ENCODE data around the gene ZNF2. TPM values are rescaled to one million over a fixed set of nuclear protein-coding genes. Genes with fewer than 3 reads are reported as not detected.

Gene ZNF2
- total RNA-seq, result 7.9 TPM

DNA sequence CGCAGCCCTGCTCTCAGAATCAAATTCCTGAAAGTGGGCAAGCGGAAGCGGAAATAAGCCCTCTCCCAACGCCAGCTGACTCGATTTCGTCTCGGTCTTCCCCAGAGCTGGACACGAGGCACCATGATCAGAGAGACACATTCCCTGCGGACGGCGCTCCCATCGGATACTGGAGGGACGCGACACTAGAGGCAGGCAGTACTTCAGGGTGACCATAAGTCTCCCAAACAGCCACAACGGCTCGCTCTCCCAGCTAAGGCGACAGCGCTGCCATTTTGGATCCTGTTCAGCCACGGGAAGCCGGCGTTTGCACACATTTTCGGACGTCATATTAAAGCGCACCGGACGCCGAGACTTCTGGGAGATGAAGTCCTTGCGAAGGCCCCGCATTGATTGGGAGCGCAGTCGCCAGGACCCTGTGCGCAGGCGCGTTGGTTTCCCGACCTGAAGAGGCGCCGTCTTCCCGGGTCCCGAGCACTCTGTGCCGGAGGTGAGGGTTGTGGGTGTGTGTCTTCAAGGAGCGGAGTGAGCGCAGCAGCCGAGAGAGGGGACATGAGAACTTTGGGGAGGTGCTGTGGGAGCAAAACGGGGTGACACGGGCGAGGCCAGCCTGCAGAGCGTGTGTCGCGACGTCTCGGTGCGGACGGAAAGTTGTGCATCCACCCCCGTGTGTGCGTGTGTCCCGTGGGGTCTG is at the start of gene ZNF2:
Gene ZNF2, plus strand, starts transcription at position 439 of the 694 bp plus-strand sequence. CDS start 10,418 bp downstream, outside the sequence.
- DNase-seq, result peak; percentile 100

DNA sequence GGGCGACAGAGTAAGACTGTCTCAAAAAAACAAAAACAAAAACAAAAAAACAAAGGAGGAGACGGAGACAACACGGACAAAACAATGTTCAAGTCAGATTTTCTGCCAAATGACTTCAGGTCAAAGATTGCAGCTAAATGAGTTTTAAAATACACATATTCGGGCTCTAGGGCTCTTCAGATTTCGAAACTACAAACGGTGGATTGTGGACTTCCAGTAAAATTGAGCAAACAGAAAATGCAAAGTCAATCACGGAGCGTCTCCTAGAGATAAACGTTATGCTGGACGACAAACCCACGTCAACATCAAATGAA is 44.6 kb upstream of the ZNF2 start:
- DNase-seq, result no peak

DNA sequence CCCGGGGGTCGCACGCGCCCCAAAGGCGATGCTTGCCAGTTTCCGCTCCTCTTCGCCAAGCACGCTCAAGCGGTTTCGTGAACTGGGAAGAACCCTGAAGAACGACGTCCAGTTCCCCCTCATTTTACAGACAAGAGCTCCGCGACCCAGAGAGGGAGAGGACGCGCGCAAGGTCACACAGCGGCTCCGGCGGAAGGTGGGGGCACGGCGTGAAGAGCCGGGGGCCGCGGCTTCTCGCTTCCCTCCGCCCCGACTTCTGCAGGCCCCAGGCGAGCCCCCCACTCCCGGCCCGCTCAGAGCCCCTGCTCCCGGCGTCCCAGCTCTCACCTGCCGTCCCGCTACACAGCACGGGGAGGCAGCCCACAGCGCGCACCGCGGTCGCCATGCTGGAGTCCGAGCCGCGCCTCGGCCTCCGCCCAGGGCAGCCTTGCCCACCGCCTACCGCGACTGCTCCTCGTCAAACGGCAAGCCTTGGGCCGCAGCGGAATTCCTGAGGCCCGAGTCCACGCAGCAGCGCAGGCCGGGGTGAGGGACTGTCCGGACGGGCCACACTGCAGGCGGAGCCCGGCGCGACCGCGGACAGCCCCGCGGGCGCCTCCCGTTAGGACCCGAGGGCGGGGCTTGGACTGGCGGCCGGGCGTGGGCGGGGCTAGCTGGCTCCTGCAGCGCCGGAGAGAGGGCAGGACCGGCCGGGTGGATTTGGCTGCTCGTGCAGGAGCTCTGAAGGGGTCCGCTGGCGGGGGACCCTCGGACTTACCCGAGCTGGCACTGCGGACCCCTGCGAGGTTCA is 44.0 kb upstream of the ZNF2 start, which contains the start of gene MRPS5:
Gene MRPS5, minus strand, starts transcription at position 402 of the 790 bp plus-strand sequence. Its CDS starts 17 bp downstream, at position 385.
- DNase-seq, result peak; percentile 89

DNA sequence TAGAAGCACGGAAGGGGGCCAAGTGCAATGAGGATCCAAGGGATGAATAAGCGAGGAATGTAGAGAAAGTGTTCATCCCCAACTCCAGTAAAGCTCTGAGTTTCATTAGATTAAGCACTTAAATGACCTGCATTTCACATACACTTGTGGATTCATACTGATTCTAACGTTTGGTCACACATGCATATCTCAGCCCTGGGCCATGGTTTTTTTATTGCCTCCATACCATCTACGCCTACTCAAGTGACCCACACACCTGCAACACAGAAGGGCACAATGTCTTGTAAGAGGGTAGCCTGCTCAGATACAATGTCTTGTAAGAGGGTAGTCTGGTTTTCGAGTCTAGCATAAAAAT is 43.4 kb upstream of the ZNF2 start:
- DNase-seq, result no peak

DNA sequence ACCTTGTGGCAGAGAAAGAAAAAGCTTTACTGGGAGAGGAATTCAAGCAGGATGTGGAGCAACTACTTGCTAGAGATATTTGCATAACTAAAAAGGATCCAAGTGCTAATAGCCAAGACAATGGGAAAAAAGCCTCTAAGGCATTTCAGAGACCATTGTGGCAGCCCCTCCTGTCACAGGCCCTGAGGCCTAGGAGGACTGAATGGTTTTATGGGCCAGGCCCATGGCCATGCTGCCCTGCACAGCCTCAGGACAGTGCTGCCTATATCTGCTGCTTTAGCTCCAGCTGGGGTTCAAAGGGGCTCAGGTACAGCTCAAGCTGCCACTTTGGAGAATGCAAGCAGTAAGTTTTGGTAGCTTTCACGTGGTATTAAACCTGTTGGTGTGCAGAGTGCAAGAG is 26.9 kb upstream of the ZNF2 start:
- DNase-seq, result no peak

DNA sequence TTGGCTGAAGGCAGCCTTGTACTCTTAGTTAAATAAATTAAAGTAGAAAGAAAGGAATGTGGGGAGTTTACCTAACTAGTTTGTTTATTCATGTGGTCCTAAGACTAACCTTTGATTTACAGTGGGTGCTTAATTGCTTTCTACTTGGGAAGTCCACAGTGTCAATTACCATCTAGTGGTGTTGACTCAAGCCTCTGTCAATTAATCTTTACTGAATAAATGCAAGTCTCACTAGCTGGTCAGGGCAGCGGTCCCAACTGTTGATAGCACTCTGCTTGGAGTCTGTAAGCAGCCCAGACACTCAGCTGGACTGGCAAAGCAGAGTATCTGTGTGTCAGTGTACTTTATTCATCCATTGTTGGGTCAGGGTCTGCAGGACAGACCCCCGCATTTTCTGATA is 21.8 kb upstream of the ZNF2 start:
- DNase-seq, result no peak

DNA sequence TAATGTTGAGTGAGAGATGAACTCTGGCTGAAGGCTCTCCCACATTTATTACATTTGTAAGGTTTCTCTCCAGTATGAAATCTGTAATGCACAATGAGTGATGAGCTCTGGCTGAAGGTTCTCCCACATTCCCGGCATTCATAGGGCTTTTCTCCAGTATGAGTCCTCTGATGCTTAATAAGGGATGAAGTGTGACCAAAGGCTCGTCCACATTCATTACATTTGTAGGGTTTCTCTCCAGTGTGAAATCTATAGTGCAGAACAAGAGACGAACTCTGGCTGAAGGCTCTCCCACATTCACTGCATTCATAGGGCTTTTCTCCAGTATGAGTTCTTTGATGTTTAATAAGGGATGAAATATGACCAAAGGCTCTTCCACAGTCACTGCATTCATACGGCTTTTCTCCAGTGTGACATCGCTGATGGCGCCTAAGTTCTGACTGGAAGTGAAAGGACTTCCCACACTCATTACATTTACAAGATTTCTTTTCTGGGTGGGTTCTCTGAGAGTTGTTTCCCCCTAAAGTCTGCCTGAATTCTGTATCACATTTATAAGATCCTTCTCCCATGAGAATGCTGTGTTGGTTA is 16.1 kb upstream of the ZNF2 start:
- DNase-seq, result no peak

DNA sequence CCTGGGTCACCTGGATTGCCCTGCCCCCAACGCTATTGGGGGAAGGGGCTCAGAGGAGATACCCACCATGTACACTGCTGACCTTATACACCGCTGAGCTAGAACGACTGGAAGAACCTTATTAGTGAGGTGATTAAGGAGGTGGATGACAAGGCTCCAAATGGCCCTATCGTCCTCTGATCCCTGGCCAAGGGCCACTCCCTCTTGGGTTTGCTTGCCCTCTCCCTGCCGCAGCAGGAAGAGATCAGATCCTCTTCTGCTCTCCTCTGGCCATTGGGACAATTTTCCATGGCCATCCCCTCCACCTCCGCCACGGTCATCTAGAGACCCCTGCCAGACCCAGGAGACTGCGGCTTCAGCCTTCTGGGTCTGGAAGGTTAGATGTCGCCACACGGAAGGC is 7.2 kb upstream of the ZNF2 start:
- no peak for DNase-seq

DNA sequence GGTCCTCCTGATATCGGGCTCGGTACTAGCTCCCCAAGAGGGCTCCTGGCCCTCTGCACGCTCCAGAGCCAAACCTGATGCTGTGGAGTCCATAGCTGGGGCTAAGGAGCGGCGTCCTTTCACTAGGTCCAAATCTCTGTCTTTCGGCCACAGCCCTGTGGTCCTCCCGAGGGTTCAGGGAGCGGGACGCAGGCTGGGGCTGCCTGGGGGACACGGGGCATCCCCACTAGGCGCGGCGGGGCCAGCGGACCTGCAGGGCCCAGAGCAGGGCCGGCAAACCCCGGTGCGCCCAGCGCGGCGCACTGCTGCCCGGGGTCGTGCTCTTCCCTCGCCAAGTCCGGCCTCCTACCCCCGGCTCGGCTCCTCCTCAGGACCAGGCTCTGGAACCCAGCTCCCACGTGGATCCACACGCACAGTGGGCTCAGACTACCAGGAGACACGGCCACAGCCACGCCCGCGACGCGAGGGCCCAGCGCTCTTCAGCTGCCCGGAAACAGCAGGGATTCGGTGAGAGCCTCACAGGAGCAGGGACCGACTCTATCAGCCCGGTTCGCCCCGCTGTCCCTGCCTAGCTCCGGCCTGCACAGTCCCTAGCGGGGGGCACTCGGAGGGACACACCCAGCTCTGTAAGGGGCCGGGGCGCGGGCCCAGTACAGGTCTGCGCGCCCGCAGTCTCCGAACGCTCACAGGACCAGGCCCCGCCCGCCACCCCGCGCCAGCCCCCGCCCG is 6.6 kb upstream of the ZNF2 start:
- DNase-seq, result peak; percentile 59

DNA sequence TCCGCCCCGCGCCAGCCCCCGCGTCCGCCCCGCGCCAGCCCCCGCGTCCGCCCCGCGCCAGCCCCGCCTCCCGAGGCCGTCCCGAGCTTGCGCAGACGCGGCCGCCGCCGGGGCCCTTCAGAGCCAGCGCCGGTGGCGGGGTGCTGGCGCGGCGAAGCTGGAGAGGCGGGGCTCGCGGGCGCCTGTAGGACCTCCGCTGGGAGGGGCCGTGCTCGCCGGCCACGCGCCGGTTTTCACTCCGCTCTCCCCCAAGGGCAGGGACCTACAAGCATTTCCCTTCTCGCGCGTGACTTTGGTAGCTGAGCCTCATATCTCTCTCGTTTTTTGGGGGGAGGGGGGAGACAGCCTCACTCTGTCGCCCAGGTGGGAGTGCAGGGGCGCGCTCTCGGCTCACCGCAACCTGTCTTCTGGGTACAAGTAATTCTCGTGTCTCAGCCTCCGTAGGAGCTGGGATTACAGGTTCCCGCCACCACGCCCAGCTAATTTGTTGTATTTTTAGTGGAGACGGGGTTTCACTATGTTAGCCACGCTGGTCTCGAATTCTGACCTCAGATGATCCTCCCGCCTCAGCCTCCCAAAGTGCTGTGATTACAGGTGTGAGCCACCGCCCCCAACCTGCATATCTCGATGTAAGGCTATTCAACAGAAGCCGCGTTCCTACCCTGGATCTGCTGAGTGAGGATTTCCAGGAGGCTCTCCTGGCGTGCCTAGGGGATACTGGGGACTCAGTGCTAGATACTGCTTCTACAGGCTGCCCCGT is 5.7 kb upstream of the ZNF2 start, which contains the start of gene ZNF514:
Gene ZNF514, minus strand, starts transcription at position 159 of the 760 bp plus-strand sequence. CDS start 6,595 bp downstream, outside the sequence.
- peak; percentile 84 for DNase-seq

DNA sequence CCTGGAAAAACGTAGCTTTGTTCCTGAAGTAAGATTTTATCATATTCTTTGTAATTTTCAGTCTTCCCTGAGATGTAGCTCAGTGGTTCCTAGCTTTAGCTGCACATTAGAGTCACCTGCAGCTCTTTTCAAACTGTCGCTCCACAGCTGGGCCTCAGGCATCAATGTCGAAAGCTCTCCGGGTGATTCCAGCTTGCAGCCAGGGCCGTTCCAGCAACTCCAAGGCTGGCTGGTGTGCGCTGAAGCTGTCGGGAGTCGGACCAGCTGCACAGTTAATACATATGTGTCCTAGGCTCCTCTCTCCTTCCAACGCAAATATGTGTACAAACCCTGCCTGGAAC is 609 bp upstream of the ZNF2 start:
- no peak for DNase-seq

DNA sequence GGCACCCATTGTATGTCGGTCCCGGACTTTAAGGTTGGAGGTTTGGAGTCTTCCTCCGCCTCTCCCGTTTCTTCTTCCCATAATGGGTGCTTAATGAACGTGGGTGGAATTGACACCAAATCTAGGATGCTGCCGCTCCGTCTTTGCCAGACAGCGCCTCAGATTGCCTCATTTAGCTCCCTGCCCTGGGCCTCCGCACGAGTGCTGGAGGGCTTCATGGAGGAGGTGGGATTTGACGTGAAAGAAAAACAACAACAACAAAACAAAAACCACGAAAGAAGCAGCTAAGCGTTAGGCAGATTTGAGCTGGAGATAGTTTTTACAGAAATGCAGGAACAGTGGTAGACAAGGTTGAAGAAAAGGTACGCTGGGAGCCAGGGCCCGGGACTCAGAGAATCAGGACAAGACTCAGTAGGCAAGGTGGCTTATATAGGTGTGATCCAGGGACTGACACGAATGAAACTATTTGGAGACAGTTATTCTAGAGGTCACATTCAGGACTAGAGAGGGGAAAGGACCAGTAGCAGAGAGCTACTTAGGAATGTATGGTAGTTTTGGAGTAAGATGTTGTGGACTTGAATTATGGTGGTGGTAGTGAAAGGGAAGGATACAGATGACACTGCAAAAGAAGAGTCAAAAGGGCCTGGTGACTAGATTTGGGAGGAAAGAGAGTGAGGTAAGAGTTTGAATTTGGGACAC is 605 bp downstream of the ZNF2 start:
- no peak for DNase-seq

DNA sequence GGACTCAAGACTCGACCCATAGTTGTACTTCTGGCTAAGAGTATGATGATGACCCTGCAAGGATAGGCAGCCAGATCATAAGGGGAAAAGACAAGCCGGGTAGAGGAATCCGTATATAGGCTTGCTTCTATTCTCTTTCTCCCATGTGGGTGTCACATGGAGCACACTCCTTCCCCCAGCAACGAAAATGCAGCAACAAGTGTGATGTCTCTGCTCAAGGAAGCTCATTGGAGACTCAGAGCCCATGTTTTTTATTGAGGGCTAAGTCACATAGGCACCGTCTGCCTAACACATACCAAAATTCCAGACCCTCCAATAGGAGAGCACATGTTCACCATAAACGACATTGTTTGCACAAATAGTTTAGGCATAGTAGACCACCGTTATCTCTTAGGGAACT is 6.3 kb downstream of the ZNF2 start:
- no peak for DNase-seq

DNA sequence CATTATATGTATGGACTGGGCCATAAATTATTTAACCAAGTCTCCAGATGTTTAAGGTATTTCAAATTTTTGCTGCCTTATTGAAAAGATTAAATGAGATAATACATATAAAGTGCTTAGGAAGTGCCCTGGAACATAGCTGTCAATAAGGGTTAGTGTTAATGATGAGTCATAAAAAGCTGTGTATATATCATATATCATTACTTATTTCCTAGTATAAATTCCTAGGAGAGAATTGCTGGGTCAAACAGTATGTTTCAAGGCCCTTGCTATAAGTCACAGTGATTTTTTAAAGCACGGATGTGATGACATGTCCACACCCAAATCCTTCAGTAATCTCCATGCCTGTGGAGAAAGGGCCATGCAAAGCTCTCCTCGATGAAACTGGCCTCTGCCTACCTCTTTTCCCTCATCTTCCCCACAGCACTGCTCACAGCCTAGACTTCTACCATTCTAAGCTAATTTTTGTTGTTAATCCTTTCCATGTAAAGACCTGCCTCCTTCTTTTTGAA is 8.5 kb downstream of the ZNF2 start:
- no peak for DNase-seq

DNA sequence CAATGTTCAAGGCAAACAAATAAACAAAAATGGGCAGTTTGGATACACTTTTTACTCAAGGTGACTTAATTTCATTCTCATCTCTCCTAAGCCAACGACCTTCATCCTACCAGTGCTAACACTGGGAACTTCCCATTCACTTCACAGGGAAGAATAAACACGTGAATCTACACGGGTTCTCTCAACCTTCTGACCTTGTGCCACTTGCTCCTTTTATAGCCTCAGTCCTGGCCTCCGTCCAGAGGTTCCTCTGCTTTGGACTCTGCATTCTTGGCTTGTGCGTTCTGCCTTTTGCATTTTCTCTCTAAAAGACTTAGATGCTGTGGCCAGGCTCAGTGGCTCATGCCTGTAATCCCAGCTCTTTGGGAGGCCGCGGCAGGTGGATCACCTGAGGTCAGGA is 13.8 kb downstream of the ZNF2 start:
- DNase-seq, result no peak

DNA sequence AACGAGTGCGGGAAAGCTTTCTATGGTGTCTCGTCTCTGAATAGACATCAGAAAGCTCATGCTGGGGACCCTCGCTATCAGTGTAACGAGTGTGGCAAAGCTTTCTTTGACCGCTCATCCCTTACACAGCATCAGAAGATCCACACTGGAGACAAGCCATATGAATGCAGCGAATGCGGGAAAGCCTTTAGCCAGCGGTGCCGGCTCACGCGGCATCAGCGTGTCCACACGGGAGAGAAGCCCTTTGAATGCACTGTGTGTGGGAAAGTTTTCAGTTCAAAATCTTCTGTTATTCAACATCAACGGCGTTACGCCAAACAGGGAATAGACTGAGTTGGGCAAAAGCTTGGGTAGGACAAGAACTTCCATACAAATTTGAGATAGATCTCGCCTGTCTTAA is 16.2 kb downstream of the ZNF2 start:
- DNase-seq, result no peak

DNA sequence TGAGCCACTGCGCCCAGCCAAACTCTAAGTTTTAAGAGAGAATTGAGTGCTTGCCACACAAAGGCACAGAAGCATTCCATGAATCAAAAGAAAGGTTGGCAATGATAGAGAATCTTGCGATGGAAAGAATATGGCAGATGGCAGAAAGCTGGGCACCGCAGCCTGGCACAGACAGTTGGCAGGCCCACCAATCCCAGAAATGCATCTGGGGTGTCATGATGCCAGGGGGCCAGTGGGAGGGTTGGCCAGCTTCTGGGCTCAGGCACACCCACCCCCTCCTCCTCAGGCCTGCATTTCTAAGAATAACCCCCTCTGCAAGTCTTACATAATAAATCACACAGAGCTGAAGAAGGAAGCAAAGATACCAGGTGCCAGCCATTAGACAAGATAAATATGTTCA is 19.6 kb downstream of the ZNF2 start:
- DNase-seq, result no peak

DNA sequence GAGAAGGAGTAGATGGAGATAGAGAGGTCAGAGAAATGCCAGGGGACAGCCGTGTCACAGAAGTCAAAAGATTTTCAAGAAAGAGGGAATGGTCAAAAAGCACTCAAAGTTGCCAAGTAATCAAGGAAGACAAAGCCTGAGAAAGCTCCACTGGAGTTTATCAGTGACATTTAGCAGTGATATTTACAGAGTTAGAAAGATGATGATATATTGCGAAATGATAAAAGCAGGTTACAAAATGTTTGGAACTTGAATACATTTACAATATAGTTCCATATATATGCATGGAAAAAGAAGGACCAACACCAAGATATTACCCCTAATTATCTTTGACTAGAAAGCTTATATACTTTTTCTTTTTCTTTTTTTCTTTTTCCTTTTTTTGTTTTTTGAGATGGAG is 20.4 kb downstream of the ZNF2 start:
- DNase-seq, result no peak

DNA sequence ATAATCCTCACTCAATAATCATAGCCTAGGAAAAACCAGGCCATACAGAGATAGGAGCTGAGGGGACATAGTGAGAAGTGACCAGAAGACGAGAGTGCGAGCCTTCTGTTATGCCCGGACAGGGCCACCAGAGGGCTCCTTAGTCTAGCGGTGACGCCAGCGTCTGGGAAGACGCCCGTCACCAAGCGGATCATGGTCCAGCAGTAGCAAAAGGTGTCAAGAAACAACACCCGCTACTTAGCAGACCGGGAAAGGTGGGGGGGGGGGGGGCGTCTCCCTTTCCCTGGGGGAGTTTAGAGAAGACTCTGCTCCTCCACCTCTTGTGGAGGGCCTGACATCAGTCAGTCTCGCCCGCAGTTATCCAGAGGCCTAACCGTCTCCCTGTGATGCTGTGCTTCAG is 27.3 kb downstream of the ZNF2 start:
- peak; percentile 56 for DNase-seq

DNA sequence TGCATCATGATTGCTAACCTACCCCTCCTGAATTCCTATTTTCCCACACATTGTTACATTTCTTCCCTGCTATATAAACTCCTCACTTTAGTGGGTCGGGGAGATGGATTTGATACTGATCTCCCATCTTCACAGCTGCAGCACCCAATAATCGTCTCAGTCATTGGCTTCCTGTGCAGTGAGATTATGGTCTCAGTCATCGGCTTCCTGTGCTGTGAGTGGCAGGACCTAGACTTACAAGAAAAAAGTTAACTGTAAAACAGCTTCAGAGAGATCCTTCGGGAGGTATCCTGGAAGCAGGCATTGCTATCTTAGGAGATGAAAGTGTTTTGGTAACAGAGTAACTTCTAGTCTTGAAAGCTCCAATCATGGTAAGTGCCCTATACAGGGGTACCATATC is 38.3 kb downstream of the ZNF2 start:
- DNase-seq, result no peak

DNA sequence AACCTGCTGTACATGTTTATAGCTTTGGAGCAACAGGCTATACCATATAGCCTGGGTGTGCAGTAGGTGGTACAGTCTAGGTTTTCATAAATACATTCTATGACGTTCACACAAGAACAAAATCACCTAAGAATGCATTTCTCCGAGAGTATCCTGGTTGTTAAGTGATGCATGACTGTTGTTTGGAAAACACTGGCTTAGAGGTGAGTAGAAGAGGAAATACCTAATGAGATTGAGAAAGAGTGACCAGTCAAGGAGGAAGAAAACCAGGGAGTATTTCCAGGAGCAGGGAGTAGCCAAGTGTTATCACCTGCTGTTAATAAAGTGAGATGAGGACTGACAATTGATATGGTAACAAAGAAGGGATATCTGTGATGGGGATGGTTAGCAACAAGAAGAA is 38.8 kb downstream of the ZNF2 start:
- no peak for DNase-seq
